RPMI7951 (cell line): ENCODE data around the gene SDHA. TPM values are rescaled to one million over a fixed set of nuclear protein-coding genes. Genes with fewer than 3 reads are reported as not detected.
"Not testable (repeated sequence)": the region's sequence is repeated elsewhere in the genome, so short reads cannot be mapped to it uniquely, and the experiment has no call there.

ENCODE experiments used
- DNase-seq: peaks from one replicate; pipeline ENCODE4 v3.0.0-alpha.2; 2012; ENCODE audit warnings: low read depth
- total RNA-seq: library from RNA; depleted of rRNA; stranded (reverse); fragments of >200 nt; shearing (Covaris generic); gene quantifications from 2 replicates; pipeline ENCODE4 v1.2.3, GENCODE V29; 2014

SDHA gene
- total RNA-seq, 1 experiment from 2014 or later = 95.6 TPM

- DNase-seq = peak; percentile 34
Measured at GRCh38 chr5:197031-197430, 21.1 kb upstream of the SDHA start.

DNA sequence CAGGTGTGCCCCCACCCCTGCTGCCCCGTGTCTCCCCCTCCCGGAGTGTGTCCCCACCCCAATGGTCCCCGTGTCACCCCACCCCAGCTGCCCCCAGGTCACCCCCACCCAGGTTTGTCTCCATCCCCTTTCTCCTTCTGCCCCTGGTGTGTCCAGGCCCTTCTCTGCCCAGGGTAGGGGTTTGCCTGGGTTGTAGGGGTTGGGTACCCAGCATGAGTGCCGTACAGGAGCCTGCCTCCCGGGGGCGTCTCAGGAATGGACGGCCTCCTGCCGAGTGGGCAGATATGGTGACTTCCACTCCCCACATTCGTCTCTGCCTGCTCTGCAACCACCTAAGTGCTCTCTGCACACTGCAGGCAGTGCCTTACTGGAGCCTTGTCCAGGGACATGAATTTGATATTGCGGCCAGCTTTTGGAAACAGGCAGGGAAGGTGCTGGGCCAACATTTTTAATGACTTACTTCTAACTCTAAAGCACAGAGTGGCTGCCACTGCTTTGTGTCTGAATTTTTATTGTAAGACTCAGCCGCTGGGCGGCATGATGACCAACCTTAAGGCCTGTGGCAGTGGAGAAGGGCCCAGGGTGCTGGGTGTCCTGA lies 20.1 kb upstream of the SDHA start:
- DNase-seq = no peak

- DNase-seq = no peak
Measured at GRCh38 chr5:198516-199196, 19.5 kb upstream of the SDHA start.

GRCh38 chr5:199197-199949 lies 18.7 kb upstream of the SDHA start:
- DNase-seq = no peak

DNA sequence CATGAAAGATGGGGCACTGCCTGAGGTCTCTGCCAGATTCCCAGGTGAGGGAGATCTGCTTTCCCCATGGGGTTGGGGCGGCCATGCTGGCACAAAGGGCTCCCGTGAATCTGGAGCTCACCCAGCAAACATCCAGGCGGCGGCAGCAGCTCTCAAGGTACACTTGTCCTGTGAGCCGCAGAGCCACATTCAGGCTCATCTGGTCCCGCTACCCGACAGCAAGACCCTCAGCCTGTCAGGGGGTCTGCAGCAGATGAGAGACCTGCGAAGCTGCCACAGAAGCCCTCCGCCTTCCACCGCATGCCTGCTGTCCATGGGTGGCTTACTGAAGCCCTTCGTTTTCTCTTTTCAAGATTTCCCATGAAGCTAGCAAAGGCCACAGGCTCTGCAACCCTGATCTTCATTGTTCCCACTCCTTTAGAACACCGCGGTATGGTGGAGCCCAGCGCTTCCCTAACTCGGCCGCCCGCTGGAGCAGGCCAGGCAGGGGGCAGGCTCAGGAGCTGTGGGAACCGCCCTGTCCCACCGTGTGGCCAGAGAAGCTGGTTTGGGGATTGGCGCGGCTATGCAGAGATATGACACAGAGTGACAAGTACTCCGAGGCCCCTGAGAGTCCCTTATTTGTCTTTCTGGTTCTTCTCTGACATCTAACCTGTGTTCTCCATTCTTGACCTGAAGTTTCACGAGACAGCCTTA lies 18.0 kb upstream of the SDHA start:
- no peak for DNase-seq

DNA sequence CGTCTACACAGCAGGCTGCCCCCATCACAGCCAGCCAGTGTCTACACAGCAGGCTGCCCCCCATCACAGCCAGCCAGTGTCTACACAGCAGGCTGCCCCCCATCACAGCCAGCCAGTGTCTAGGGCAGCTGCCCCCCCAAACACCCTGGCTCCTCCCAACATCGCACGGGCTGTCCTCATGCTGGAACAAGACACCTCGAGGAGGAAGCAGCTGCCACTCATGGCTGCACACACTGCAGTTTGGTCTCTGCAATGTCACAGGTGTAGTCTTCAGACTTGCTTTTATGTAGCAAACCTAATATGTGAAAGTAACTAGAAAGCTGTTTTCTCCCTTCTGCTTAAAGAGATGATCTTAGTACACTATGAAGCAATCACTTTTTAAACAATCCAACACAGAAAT lies 17.1 kb upstream of the SDHA start:
- DNase-seq = no peak

GRCh38 chr5:201672-202071 lies 16.4 kb upstream of the SDHA start:
- no peak for DNase-seq

DNA sequence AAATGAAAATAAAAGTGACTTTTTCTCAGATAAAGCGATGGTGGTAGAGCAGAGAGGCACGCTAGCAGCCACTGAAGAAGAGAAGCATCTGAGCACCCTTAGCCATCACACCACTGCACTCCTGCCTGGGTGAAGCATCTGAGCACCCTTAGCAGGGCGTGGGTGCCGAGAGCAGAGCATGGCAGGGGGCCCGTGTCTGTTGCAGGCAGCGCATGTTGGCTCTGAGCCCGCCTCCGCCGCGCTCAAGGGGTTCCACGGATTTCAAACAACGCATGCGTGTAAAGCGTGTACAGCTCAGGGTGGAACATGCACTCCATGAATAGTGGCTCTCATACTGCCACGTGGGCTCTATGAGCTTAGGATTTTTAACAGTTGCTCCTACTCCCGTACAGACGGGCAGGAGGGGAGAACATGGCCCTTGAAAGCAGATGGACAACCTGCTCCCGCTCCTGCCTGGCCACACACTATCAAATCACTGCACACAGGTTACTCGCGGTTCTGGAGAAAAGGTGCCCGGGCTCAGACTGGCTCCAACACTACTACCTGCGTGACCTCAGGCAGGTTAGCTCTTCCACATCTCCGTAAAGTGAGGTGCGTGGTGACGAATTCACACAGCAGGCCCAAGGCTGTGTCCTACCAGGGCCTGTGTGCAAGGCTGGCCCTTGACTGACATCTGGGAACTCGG lies 14.7 kb upstream of the SDHA start:
- DNase-seq = no peak

DNA sequence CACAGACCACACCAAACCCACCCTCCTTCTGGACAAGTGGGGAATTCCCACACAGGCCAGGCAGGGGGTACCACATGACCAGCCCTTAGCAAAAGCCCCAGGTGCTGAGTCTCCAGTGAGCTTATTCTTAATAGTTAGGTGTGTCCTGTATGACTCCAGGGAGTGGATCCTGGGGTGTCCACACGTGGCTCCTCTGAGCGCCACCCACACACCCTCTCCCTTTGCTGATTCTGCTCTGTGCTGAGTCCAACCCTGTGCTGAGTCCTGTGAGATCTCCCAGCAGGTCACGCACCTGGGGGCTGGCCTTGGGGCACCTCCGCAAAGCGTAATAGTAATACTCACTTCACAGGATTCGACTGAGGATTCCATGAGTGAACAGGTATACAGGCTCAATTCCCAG lies 14.1 kb upstream of the SDHA start:
- no peak for DNase-seq

GRCh38 chr5:204462-204861 lies 13.7 kb upstream of the SDHA start:
- DNase-seq = no peak

DNA sequence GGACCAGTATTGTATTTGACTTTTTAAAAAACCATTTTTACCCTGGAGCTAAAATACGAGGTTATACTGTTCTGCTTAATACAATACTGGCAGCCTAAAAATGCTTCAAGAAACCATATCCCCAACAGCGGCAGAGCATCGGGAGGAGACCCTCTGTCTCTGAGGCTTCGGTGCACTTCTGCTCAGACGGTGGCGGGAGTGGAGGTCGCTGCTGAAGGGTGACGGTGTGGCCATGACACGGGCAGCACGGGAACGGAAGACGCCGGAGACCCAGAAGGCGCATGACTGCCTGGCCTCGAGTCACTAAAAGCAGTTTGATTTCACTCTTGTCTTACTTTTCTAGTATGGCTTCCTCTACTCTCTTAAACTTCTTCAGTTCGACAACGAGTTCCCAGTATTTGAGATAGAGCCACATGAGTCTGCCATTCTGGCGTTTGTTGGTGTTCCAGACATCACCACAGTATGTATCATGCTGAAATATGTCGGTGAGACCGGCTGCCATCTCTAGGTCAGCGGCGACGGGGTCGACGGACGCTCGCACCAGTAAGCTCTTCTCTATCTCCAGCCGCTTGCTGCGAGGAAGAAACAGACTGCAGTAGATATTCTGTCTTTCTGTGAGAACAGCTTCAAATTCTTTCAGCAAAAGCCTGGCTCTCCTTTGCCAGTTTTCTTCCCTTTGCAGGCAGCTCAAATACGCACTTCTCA lies 13.0 kb upstream of the SDHA start:
- DNase-seq = no peak

DNA sequence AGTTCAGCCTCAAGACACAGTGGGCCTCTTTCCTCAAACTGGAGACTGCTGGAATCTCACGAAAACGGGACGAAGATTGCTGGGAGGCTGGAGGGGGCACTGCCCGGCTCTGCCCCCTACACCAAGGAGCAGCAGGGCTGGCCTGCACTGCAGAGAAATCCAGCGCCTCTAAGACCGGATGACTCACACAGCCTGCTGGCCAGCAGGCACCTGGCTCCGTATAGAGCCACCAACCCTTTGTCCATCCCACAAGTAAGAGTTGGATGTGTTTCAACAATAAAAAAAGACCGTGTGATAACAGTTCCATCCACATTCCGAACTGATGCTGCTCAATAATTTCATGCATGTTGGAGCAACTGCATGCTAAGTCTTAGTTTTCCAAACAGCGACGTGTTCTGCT lies 11.7 kb upstream of the SDHA start:
- peak; percentile 31 for DNase-seq

DNA sequence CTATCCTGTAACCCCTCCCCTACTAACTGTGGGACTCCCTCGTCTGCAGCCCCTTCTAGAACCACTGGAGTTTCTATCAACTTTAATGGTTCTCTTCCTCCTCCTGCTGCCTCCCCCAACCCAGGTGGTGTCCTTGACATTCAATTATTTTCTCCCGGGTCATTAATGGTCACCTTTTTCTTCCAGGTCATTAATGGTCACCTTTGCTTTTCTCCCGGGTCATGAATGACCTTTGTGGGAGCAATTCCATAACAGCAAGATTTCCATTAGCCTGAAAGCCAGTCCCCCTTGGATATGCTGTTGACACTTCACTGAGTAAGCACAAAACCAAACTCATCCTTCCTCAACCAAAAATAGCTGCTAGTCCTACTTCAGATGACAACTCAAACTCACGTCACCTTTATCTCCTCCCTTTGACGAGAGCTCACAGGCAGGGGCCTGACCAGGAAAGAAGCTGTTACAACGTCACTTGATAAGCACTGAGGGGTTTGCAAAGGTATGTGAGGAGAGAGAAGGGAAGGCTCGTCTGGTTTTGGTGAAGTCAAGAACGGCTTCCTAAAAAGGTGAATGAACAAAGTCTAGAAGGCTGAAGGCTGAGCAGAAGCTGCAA lies 11.1 kb upstream of the SDHA start:
- DNase-seq = no peak

DNA sequence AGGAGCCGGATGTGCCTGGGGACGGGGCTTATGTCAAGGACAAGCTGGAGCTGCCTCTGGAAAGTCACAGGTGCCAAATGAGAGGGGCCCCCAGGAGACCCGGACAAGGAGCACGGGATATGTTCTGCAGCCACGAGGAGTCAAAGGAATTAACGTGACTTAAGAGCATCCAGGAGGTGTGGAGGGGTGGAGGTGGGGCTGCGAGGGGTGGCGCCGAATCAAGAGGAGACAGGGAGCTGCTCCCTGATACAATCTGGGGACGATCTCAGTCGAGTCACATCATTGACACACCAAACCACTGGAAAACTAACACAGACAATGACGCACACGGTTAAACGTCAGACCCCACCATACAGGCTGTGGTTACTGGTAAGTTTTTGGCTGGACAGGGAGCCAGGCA lies 10.5 kb upstream of the SDHA start:
- DNase-seq = no peak

DNA sequence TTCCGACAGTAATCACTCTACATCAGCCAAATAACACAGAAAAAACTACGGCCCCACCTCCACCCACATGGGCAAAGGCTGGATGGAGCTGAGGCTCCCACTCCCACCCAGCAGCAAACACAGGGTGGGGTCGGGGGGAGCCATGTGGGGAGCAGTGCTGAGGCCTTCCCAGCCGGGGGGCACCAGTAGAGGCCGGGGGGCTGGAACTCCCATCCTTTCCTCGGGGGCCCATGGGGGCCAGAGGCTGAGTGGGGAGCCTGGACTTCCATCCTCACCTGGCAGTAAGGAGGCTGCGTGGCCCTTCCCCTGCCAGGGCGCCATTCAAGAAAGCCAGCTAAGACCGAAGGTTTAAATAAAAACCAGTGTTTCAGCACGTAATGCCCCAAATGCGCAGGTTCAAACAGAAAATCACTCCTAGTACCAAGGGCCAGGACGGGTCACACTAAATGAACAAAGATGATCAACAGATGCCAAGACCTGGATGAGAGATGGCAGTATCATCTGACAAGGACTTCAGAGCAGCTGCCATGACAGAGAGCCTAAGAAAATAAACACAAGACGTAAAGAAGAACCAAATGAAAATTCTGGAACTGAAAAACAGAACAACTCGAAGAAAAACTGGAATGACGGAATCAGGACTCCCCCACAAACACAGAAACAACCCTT lies 9.5 kb upstream of the SDHA start:
- no peak for DNase-seq

- DNase-seq = no peak
Measured at GRCh38 chr5:213803-214395, 4.2 kb upstream of the SDHA start.

DNA sequence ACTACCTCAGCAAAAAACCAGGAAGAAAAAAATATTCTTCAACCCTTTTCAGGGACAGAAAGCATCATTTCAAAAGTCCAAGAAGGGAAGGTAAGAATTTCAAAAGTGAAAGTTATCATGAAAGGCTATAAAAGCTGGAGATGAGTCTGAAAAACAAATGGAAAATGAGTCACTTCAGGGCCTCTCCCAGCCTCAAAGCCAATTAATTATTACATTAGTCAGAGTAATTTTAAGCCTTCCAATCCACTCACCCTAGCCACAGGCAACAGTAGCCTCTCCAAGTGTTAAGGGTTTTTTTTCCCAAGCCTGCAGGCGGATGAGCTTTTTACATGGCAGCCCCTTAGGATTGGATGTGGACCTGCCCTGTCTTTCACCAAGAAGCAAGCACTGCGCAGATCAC lies 2.9 kb upstream of the SDHA start:
- DNase-seq = peak; percentile 63

DNA sequence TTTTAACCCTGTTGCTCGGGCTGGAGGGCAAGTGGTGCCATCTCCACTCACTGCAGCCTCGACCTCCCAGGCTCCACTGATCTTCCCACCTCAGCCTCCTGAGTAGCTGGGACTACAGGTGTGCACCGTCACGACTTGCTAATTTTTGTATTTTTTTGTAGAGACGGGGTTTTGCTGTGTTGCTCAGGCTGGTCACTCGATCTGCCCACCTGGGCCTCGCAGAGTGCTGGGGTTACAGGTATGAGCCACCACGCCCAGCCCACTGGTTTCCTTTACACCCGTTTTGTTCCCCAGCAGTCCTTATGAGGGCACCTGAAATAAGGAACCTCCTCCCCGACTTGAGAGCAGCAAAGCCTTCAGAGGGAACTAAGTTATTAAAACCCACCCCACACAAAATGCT lies 2.0 kb upstream of the SDHA start:
- DNase-seq = not testable (repeated sequence)

DNA sequence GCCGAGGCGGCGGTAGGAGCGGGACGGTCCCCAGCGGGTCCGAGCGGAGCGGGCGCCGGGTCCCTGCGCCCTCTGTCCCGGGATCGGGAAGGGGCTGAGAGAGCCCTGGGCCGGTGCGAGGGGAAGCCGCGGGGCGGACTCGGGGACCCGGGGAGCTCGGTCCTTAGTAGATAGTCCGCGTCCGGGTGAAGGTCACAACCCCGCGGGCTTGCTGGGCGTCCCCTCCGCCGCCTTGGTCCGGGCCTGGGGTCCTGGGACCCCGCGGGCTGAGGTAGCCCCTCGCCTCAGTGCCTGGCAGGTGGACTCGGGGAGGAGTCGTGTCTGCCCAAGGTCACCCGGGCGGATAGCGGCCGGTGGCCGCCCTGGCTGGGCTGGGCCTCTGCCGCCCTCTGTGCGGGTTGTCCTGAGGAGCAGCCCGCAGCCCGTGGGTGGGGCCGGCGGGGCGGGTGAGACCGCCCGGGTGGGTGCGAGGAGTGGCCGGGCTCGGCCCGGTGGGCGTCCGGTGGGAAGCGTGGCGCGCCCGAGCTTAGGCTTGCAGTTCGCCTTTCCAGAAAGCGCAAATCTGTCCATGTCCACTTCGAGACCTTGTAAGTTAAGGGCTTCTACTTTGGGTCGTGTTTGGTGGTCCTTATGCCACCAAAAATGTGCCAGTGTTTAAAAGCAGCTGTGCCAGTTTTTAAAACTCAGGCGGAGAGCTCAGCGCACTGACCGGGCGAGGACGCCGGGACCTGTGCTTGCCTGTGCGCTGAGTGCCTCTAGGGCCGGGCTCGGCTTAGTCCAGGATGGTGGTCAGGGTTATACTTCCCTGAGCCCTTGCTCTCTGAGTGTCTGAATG lies 554 bp downstream of the SDHA start:
- peak; percentile 38 for DNase-seq
